ENCODE measurements around the gene MBNL3.

DNA sequence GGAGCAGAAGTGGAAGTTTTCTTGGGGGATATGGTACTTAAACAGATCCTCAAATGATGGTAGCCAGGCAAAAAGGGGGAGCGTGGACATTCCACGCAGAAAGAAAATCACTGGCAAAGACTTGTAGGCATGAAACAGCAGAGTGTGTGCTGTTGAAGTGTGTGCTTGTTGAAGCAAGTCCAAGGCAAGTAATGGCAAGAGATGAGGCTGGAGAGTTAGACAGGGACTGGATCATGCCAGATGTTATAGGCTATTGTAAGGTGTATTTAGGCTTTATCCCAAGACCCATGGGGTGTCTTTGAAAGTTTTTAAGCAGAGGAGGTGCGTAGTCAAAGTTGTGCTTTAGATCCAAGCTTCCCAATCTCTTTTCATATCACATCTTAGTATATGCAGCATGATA is 124.5 kb downstream of the MBNL3 start:
- TF ChIP-seq POLR2A (IDR thresholded peaks at IDR 0.05; ENCODE audit: low read length) (no peak), GATA1 (IDR thresholded peaks at IDR 0.05; ENCODE audit: low read depth, low read length) (no peak)
